IMR-90 (cell line): ENCODE measurements around the gene MEF2B. TPM values are rescaled to one million over a fixed set of nuclear protein-coding genes. Genes with fewer than 3 reads are reported as not detected.
A peak's percentile ranks its signal among the peaks of the same experiment; 100 is the strongest.

ENCODE experiments used
- ATAC-seq: fragments of 200-7000 bp; cut with Tn5 transposase; 2 replicates; pipeline ENCODE4 v1.9.1; 2020; ENCODE audit warnings: low read depth, mild to moderate bottlenecking, moderate library complexity
- BruUV-seq: library from RNA; stranded (reverse); fragments of 400-500 nt; replicated peaks from 2 replicates; lab custom pipeline; 2021; lab: Mats Ljungman, UMichigan
- CTCF ChIA-PET: fragments of 300-600 bp; formaldehyde crosslinking; extraction: SDS; loops from one replicate; lab custom pipeline; 2021; ENCODE audit warnings: antibody characterized with exemption; lab: Yijun Ruan, JAX
- POLR2A ChIA-PET: fragments of 300-600 bp; sonication (Branson Sonifier 250); formaldehyde crosslinking; loops from one replicate; lab custom pipeline; 2022; ENCODE audit warnings: antibody characterized with exemption; ENCODE audit not compliant: unreplicated experiment; lab: Charles Lee
- DNase-seq: peaks from one replicate; pipeline ENCODE4 v3.0.0; 2013
- H2AFZ ChIP-seq: replicated peaks from 2 replicates; pipeline ENCODE3; 2013; ENCODE audit warnings: low read length, mild to moderate bottlenecking; ENCODE audit not compliant: poor library complexity
- H2AK5ac ChIP-seq: 2 replicates; pipeline ENCODE4 v1.6.1; 2013; ENCODE audit warnings: low read depth, low read length, inconsistent platforms
- H2AK9ac ChIP-seq: replicated peaks from 2 replicates; pipeline ENCODE3; 2013; ENCODE audit warnings: mild to moderate bottlenecking, low read depth, low read length, moderate library complexity; ENCODE audit not compliant: poor library complexity
- H2BK120ac ChIP-seq: 2 replicates; pipeline ENCODE4 v1.6.1; 2013; ENCODE audit warnings: low read depth, low read length, inconsistent platforms
- H2BK15ac ChIP-seq: 3 replicates; pipeline ENCODE4 v1.6.1; 2013; ENCODE audit warnings: low read depth, low read length, inconsistent platforms
- H2BK20ac ChIP-seq: 2 replicates; pipeline ENCODE4 v1.6.1; 2013; ENCODE audit warnings: low read depth, mild to moderate bottlenecking, inconsistent platforms, low read length, moderate library complexity
- H2BK5ac ChIP-seq: 2 replicates; pipeline ENCODE4 v1.6.1; 2013; ENCODE audit warnings: mild to moderate bottlenecking, low read depth, low read length, inconsistent platforms; ENCODE audit not compliant: poor library complexity, severe bottlenecking
- H3K14ac ChIP-seq: replicated peaks from 2 replicates; pipeline ENCODE4 v1.6.1; 2013; ENCODE audit warnings: low read depth, low read length, inconsistent platforms
- H3K18ac ChIP-seq: 2 replicates; pipeline ENCODE4 v1.6.1; 2013; ENCODE audit warnings: low read depth, low read length, control low read depth
- H3K23ac ChIP-seq: 2 replicates; pipeline ENCODE4 v1.6.1; 2013; ENCODE audit warnings: low read depth, low read length, inconsistent platforms
- H3K27ac ChIP-seq: 2 replicates; pipeline ENCODE4 v1.5.1; 2013; ENCODE audit warnings: mild to moderate bottlenecking, control low read depth, low read length; ENCODE audit not compliant: insufficient read depth
- H3K27me3 ChIP-seq: 2 replicates; pipeline ENCODE4 v1.6.1; 2013; ENCODE audit warnings: low read length; ENCODE audit not compliant: control insufficient read depth, insufficient read depth
- H3K36me3 ChIP-seq: 2 replicates; pipeline ENCODE4 v1.6.1; 2013; ENCODE audit warnings: low read length, mixed read lengths; ENCODE audit not compliant: control insufficient read depth, insufficient read depth
- H3K4ac ChIP-seq: 2 replicates; pipeline ENCODE4 v1.6.1; 2013; ENCODE audit warnings: low read depth, low read length, inconsistent platforms
- H3K4me1 ChIP-seq: 2 replicates; pipeline ENCODE4 v1.6.1; 2013; ENCODE audit warnings: low read length, mixed read lengths; ENCODE audit not compliant: control insufficient read depth, insufficient read depth
- H3K4me2 ChIP-seq: 2 replicates; pipeline ENCODE4 v1.6.1; 2013; ENCODE audit warnings: low read depth, mild to moderate bottlenecking, control low read depth, low read length, moderate library complexity
- H3K4me3 ChIP-seq: 2 replicates; pipeline ENCODE4 v1.5.1; 2013; ENCODE audit warnings: low read depth, mild to moderate bottlenecking, control low read depth, low read length, moderate library complexity; ENCODE audit not compliant: insufficient read depth
- H3K56ac ChIP-seq: 2 replicates; pipeline ENCODE4 v1.6.1; 2013; ENCODE audit warnings: low read length, inconsistent platforms; ENCODE audit not compliant: insufficient read depth; ENCODE audit errors: extremely low read depth
- H3K79me1 ChIP-seq, 2 experiments: 2 replicates each; pipeline ENCODE4 v1.6.1; 2013; ENCODE audit warnings: low read length in 2 of 2, inconsistent platforms in 1 of 2, low read depth in 1 of 2
- H3K9ac ChIP-seq: 2 replicates; pipeline ENCODE4 v1.6.1; 2013; ENCODE audit warnings: low read depth, low read length, control low read depth
- H3K9me1 ChIP-seq: 2 replicates; pipeline ENCODE4 v1.6.1; 2013; ENCODE audit warnings: low read length, inconsistent platforms; ENCODE audit not compliant: insufficient read depth
- H3K9me3 ChIP-seq: 2 replicates; pipeline ENCODE4 v1.6.1; 2013; ENCODE audit warnings: low read length; ENCODE audit not compliant: control insufficient read depth, insufficient read depth
- H4K20me1 ChIP-seq: 2 replicates; pipeline ENCODE4 v1.6.1; 2013; ENCODE audit warnings: low read length, inconsistent platforms; ENCODE audit not compliant: insufficient read depth
- H4K5ac ChIP-seq: 2 replicates; pipeline ENCODE4 v1.6.1; 2013; ENCODE audit warnings: mild to moderate bottlenecking, low read depth, low read length, control low read depth
- H4K8ac ChIP-seq, 2 experiments: 2 replicates each; pipeline ENCODE4 v1.6.1; 2013; ENCODE audit warnings: low read depth in 2 of 2, low read length in 2 of 2, control low read depth in 1 of 2, inconsistent platforms in 1 of 2
- H4K91ac ChIP-seq: 2 replicates; pipeline ENCODE4 v1.6.1; 2013; ENCODE audit warnings: low read depth, low read length, inconsistent platforms; ENCODE audit not compliant: insufficient read depth
- NFE2L2 ChIP-seq: fragments of 150-350 bp; IDR thresholded peaks from 2 replicates; pipeline ENCODE4 v1.6.1; 2016; ENCODE audit warnings: low read depth, mild to moderate bottlenecking, low read length
- POLR2A ChIP-seq: IDR thresholded peaks from 2 replicates; pipeline ENCODE4 v1.6.1; 2012; ENCODE audit warnings: mild to moderate bottlenecking, low read depth, low read length
- WGBS, 2 experiments: methylation state at CpG; one replicate each; pipeline versions ENCODE4 v1.1.5 to v1.1.7; 2013; ENCODE audit warnings: missing lambda C conversion rate in 2 of 2; ENCODE audit not compliant: insufficient read length in 1 of 2; ENCODE audit errors: extremely low coverage in 2 of 2; 5-methylcytosine and 5-hydroxymethylcytosine counted together
- dilution Hi-C: fragments of 300-500 bp; cut with HindIII; formaldehyde crosslinking; loops from one replicate; pipeline ENCODE4 v1.14.3; 2018; ENCODE audit warnings: low sequenced_read_pairs; ENCODE audit not compliant: unreplicated experiment
- in situ Hi-C: fragments of 300-500 bp; cut with MboI; formaldehyde crosslinking; loops from 3 replicates; pipeline ENCODE4 v1.14.3; 2019; ENCODE audit warnings: low sequenced_read_pairs, inconsistent platforms, mixed read lengths
- intact Hi-C: fragments of 100-400 bp; cut with micrococcal nuclease; formaldehyde crosslinking; loops from 2 replicates; pipeline ENCODE4 v1.10.0; 2022
- polyA plus RNA-seq, 3 experiments: library from polyadenylated mRNA; depleted of rRNA; stranded (reverse); fragments of >200 nt; gene quantifications; 2 replicates each; pipeline ENCODE4 v1.2.3, GENCODE V29; 2012; ENCODE audit warnings: low replicate concordance in 1 of 3
- total RNA-seq: library from RNA; depleted of rRNA; stranded (reverse); fragments of >200 nt; gene quantifications from 2 replicates; pipeline ENCODE4 v1.2.3, GENCODE V29; 2012

Gene MEF2B
- total and polyA plus RNA-seq, 2 of the 4 experiments (the other 2 are of a cell fraction) = 0.18 to 0.94 TPM

- Histone ChIP-seq H4K20me1 (no peaks in the 10 kb centered on the region), H3K14ac (no peak overlapping the region), H2AFZ (peak overlapping the region; percentile 51), H3K18ac (no peak overlapping the region), H2AK9ac (no peak overlapping the region), H3K27ac (no peak overlapping the region), H3K4me2 (no peak overlapping the region), H2BK120ac (no peak overlapping the region), H3K9me1 (no peaks in the 10 kb centered on the region; the same call in 1 of the 2 replicates), H4K8ac (no peak overlapping the region), H3K9ac (no peak overlapping the region), H3K23ac (no peak overlapping the region), H4K91ac (no peak overlapping the region), H2AK5ac (no peak overlapping the region), H3K79me1 (no peaks in the 10 kb centered on the region), H3K4me1 (peaks cover 25% of the 10 kb centered on the region), H3K36me3 (no peaks in the 10 kb centered on the region), H2BK15ac (no peak overlapping the region), H3K4ac (no peak overlapping the region), H3K9me3 (no peaks in the 10 kb centered on the region), H3K56ac (no peak overlapping the region), H2BK20ac (no peak overlapping the region), H3K4me3 (no peak overlapping the region), H4K5ac (no peak overlapping the region), H2BK5ac (no peak overlapping the region), H3K27me3 (no peaks in the 10 kb centered on the region)
- dilution Hi-C loops (no loop called here), intact Hi-C loops (no loop called here), in situ Hi-C loops (no loop called here)
- ATAC-seq (no peak), DNase-seq (no peak)
- WGBS, 2 experiments = 22% methylated on average over 34 of the region's 66 CpGs; no CpG with 5 or more reads in 1 of the 2 experiments
- TF ChIP-seq NFE2L2 = no peak
- no peak for TF ChIP-seq POLR2A
- ChIA-PET POLR2A (no interaction called here), CTCF (interaction anchor here (0.8 kb wide), 1 partner anchor 115 kb away, joined by 5 read pairs; no protein-coding TSS in a partner anchor)
- BruUV-seq = no TSS peak
Observed at GRCh38 chr19:19110410-19111135, 59.5 kb downstream of the MEF2B start.
